NCI-H146 (cell line): ENCODE results near the gene MKNK2.

Experiments
- DNase-seq: peaks from one replicate; lab custom pipeline; 2025; lab: John Stamatoyannopoulos, UW

Gene MKNK2

GRCh38 chr19:2080336-2080988 is 29.4 kb upstream of the MKNK2 start:
- DNase-seq, result no peak

GRCh38 chr19:2079865-2080301 is 28.8 kb upstream of the MKNK2 start:
- no peak for DNase-seq

- no peak for DNase-seq
Observed at GRCh38 chr19:2079076-2079864, 28.2 kb upstream of the MKNK2 start.

GRCh38 chr19:2077833-2078619 is 27.0 kb upstream of the MKNK2 start:
- no peak for DNase-seq

GRCh38 chr19:2077398-2077797 is 26.4 kb upstream of the MKNK2 start:
- DNase-seq, result no peak

- no peak for DNase-seq
Observed at GRCh38 chr19:2076526-2076944, 25.5 kb upstream of the MKNK2 start.

GRCh38 chr19:2072757-2073551 is 21.9 kb upstream of the MKNK2 start:
- no peak for DNase-seq

GRCh38 chr19:2070986-2071673 is 20.1 kb upstream of the MKNK2 start:
- DNase-seq, result no peak

- DNase-seq, result no peak
Observed at GRCh38 chr19:2070436-2070827, 19.4 kb upstream of the MKNK2 start.

- no peak for DNase-seq
Observed at GRCh38 chr19:2064788-2065524, 13.9 kb upstream of the MKNK2 start.

GRCh38 chr19:2064395-2064787 is 13.3 kb upstream of the MKNK2 start:
- DNase-seq, result no peak

- no peak for DNase-seq
Observed at GRCh38 chr19:2063824-2064223, 12.8 kb upstream of the MKNK2 start.

- DNase-seq, result no peak
Observed at GRCh38 chr19:2062770-2063169, 11.7 kb upstream of the MKNK2 start.

- DNase-seq, result no peak
Observed at GRCh38 chr19:2062389-2062729, 11.3 kb upstream of the MKNK2 start.

GRCh38 chr19:2061495-2062388 is 10.7 kb upstream of the MKNK2 start:
- peak; percentile 97 for DNase-seq

- peak; percentile 70 for DNase-seq
Observed at GRCh38 chr19:2060884-2061494, 9.9 kb upstream of the MKNK2 start.

- peak; percentile 75 for DNase-seq
Observed at GRCh38 chr19:2059422-2060201, 8.6 kb upstream of the MKNK2 start.
